Activated CD8-positive, alpha-beta memory T cell treated with anti-CD3 and anti-CD28 coated beads for 4 hours (primary cell): ENCODE measurements around the gene SPIN2A.
"Not testable (repeated sequence)": the region's sequence is repeated elsewhere in the genome, so short reads cannot be mapped to it uniquely, and the experiment has no call there.

Source experiments
- DNase-seq, 2 donors: peaks; one replicate each; pipeline ENCODE4 v3.0.0-alpha.2; 2020; ENCODE audit warnings: low read depth in 2 of 2

Gene SPIN2A

DNA sequence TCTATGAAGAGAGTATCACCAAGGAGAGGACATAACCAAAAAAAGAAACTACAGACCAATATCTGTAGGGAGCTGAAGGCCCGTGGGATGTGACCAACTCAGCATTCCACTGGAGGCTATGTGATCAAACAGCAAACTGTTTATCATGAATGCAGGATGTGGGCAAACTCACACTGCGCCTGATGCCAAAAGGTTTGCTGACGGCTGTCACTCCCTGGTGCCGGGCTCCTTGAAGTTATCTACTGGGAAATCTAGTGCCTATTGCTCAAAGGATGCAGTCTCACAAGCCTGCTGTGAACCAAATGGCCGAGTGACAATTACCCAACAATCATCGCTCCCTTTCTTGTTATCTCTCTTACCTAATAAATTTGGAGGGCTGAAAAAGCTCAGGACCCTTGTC lies 34.3 kb downstream of the SPIN2A start:
- DNase-seq, result not testable (repeated sequence)
